ENCODE measurements around the gene CCR7.
"Not testable (repeated sequence)": the region's sequence is repeated elsewhere in the genome, so short reads cannot be mapped to it uniquely, and the experiment has no call there.

GRCh38 chr17:40586264-40586663, 21.0 kb upstream of the CCR7 start:
- not testable (repeated sequence) for TF ChIP-seq CTCF, EP300 (IDR thresholded peaks at IDR 0.05)

All from tibial nerve (tissue), 4 donors.